H1 (cell line): ENCODE measurements around the gene MLNR. TPM values are rescaled to one million over a fixed set of nuclear protein-coding genes. Genes with fewer than 3 reads are reported as not detected.

Experiments used
- CTCF ChIA-PET: fragments of 300-600 bp; sonication (Branson Sonifier 250); formaldehyde crosslinking; loops from one replicate; lab custom pipeline; 2021; ENCODE audit not compliant: partially characterized antibody; lab: Charles Lee
- POLR2A ChIA-PET: fragments of 300-600 bp; sonication (Branson Sonifier 250); formaldehyde crosslinking; loops from one replicate; lab custom pipeline; 2021; ENCODE audit warnings: inconsistent platforms; ENCODE audit not compliant: partially characterized antibody; lab: Charles Lee
- DNase-seq, 2 experiments: peaks; one replicate each; pipeline versions ENCODE4 v3.0.0 to v3.0.0-alpha.2; 2010 to 2022; ENCODE audit warnings: low spot score in 2 of 2, low read depth in 1 of 2, mixed read lengths in 1 of 2
- FAIRE-seq: peaks from 2 replicates; lab custom pipeline; 2011; peaks lifted over from hg19 to GRCh38; lab: Jason Lieb, UNC
- H2AFZ ChIP-seq: 2 replicates; pipeline ENCODE4 v1.8.1; 2012; ENCODE audit warnings: low read length, inconsistent platforms
- H2AK5ac ChIP-seq: 2 replicates; pipeline ENCODE4 v1.6.1; 2013; ENCODE audit warnings: low read depth, low read length
- H2BK120ac ChIP-seq: replicated peaks from 2 replicates; pipeline ENCODE3; 2013; ENCODE audit warnings: low read depth, low read length, inconsistent platforms
- H2BK12ac ChIP-seq: 2 replicates; pipeline ENCODE4 v1.6.1; 2013; ENCODE audit warnings: low read depth, low read length
- H2BK15ac ChIP-seq: 2 replicates; pipeline ENCODE4 v1.6.1; 2013; ENCODE audit warnings: low read length
- H2BK20ac ChIP-seq: 2 replicates; pipeline ENCODE4 v1.6.1; 2013; ENCODE audit warnings: low read length
- H2BK5ac ChIP-seq: 2 replicates; pipeline ENCODE4 v1.6.1; 2013; ENCODE audit warnings: low read depth, low read length
- H3K14ac ChIP-seq: 2 replicates; pipeline ENCODE4 v1.6.1; 2013; ENCODE audit warnings: inconsistent platforms; ENCODE audit not compliant: insufficient read length
- H3K18ac ChIP-seq: 2 replicates; pipeline ENCODE4 v1.6.1; 2013; ENCODE audit warnings: low read length; ENCODE audit errors: extremely low read depth
- H3K23ac ChIP-seq: 2 replicates; pipeline ENCODE4 v1.6.1; 2013; ENCODE audit warnings: inconsistent platforms; ENCODE audit not compliant: insufficient read length
- H3K23me2 ChIP-seq: 2 replicates; pipeline ENCODE4 v1.6.1; 2013; ENCODE audit warnings: low read depth, low read length
- H3K27ac ChIP-seq: 2 replicates; pipeline ENCODE4 v1.6.1; 2011; ENCODE audit warnings: low read depth, low read length, inconsistent platforms
- H3K27me3 ChIP-seq, 4 experiments: replicated peaks in 1 of 4; 1 replicate in 1 of 4; 2 replicates in 3 of 4; pipeline versions ENCODE4 v1.6.1 to v1.8.1; 2011 to 2013; ENCODE audit warnings: low read length in 3 of 4, mild to moderate bottlenecking in 3 of 4, inconsistent platforms in 2 of 4, mixed read lengths in 2 of 4, moderate library complexity in 1 of 4; ENCODE audit not compliant: control insufficient read depth in 3 of 4, insufficient read depth in 3 of 4; ENCODE audit errors: extremely low read depth in 1 of 4
- H3K36me3 ChIP-seq, 4 experiments: 2 replicates each; pipeline versions ENCODE4 v1.6.1 to v1.8.1; 2011 to 2013; ENCODE audit warnings: mild to moderate bottlenecking in 4 of 4, low read length in 3 of 4, moderate library complexity in 2 of 4, control low read depth in 1 of 4, inconsistent platforms in 1 of 4; ENCODE audit not compliant: insufficient read depth in 4 of 4, control insufficient read depth in 2 of 4
- H3K4ac ChIP-seq: replicated peaks from 2 replicates; pipeline ENCODE3; 2013; ENCODE audit warnings: low read length, low read depth, mixed read lengths, inconsistent platforms; ENCODE audit not compliant: insufficient read length
- H3K4me1 ChIP-seq, 4 experiments: replicated peaks in 1 of 4; 1 replicate in 1 of 4; 2 replicates in 3 of 4; pipeline versions ENCODE4 v1.6.1 to v1.8.1; 2011 to 2013; ENCODE audit warnings: low read length in 3 of 4, inconsistent platforms in 2 of 4, mixed read lengths in 1 of 4; ENCODE audit not compliant: insufficient read depth in 4 of 4, control insufficient read depth in 3 of 4
- H3K4me2 ChIP-seq, 2 experiments: 2 replicates each; pipeline versions ENCODE4 v1.6.1 to v1.8.1; 2011 to 2013; ENCODE audit warnings: low read depth in 2 of 2, low read length in 2 of 2, control low read depth in 1 of 2, inconsistent platforms in 1 of 2, mild to moderate bottlenecking in 1 of 2; ENCODE audit not compliant: insufficient read depth in 1 of 2
- H3K4me3 ChIP-seq, 4 experiments: fragments of 200-600, 300-600 bp in 1 of 4; sonication (generic), shearing (Covaris generic), sonication (Bioruptor Twin) in 1 of 4; 2 replicates each; pipeline versions ENCODE4 v1.5.1 to v1.8.1; 2011 to 2016; ENCODE audit warnings: low read length in 4 of 4, low read depth in 3 of 4, control low read depth in 2 of 4, inconsistent platforms in 2 of 4, mild to moderate bottlenecking in 2 of 4, mixed read lengths in 1 of 4, moderate library complexity in 1 of 4; ENCODE audit not compliant: insufficient read depth in 2 of 4; ENCODE audit errors: extremely low read depth in 1 of 4
- H3K56ac ChIP-seq: replicated peaks from 2 replicates; pipeline ENCODE3; 2013; ENCODE audit warnings: low read depth, mild to moderate bottlenecking, mixed read lengths, low read length, inconsistent platforms; ENCODE audit not compliant: insufficient read length
- H3K79me1 ChIP-seq: 2 replicates; pipeline ENCODE4 v1.6.1; 2013; ENCODE audit warnings: low read depth, low read length, control low read depth
- H3K79me2 ChIP-seq, 2 experiments: 2 replicates each; pipeline versions ENCODE4 v1.6.1 to v1.8.1; 2012 to 2013; ENCODE audit warnings: low read length in 2 of 2, mild to moderate bottlenecking in 2 of 2, inconsistent platforms in 1 of 2; ENCODE audit not compliant: insufficient read depth in 2 of 2, control insufficient read depth in 1 of 2
- H3K9ac ChIP-seq, 4 experiments: replicated peaks in 1 of 4; 1 replicate in 1 of 4; 2 replicates in 3 of 4; pipeline versions ENCODE4 v1.6.1 to v1.8.1; 2011 to 2013; ENCODE audit warnings: low read depth in 3 of 4, low read length in 3 of 4, control low read depth in 2 of 4, mild to moderate bottlenecking in 2 of 4, moderate library complexity in 2 of 4, inconsistent platforms in 1 of 4; ENCODE audit errors: extremely low read depth in 1 of 4
- H3K9me3 ChIP-seq, 2 experiments: 2 replicates each; pipeline versions ENCODE4 v1.6.1 to v1.8.1; 2012 to 2013; ENCODE audit warnings: mild to moderate bottlenecking in 2 of 2, moderate library complexity in 2 of 2, control low read depth in 1 of 2, inconsistent platforms in 1 of 2, low read depth in 1 of 2, low read length in 1 of 2, mixed read lengths in 1 of 2; ENCODE audit not compliant: insufficient read depth in 2 of 2
- H4K20me1 ChIP-seq, 2 experiments: replicated peaks in 1 of 2; 2 replicates each; pipeline versions ENCODE3 to v1.8.1; 2011 to 2013; ENCODE audit warnings: inconsistent platforms in 2 of 2, low read length in 2 of 2, mild to moderate bottlenecking in 1 of 2; ENCODE audit not compliant: insufficient read depth in 2 of 2, control insufficient read depth in 1 of 2
- H4K5ac ChIP-seq: 2 replicates; pipeline ENCODE4 v1.6.1; 2013; ENCODE audit warnings: low read length, low read depth, mixed read lengths, inconsistent platforms; ENCODE audit not compliant: insufficient read length
- H4K8ac ChIP-seq: 2 replicates; pipeline ENCODE4 v1.8.0; 2013; ENCODE audit warnings: mild to moderate bottlenecking, moderate library complexity, low read length, inconsistent platforms; ENCODE audit not compliant: insufficient read depth; ENCODE audit errors: extremely low read depth
- H4K91ac ChIP-seq: replicated peaks from 2 replicates; pipeline ENCODE3; 2013; ENCODE audit warnings: low read length, mixed read lengths, inconsistent platforms; ENCODE audit not compliant: insufficient read length
- CHD1 ChIP-seq: IDR thresholded peaks from 2 replicates; pipeline ENCODE4 v1.6.1; 2012; ENCODE audit warnings: low read depth, low read length, improper control_type of control experiment
- CREB1 ChIP-seq: IDR thresholded peaks from 2 replicates; pipeline ENCODE4 v1.6.1; 2012; ENCODE audit warnings: inconsistent platforms
- MAFK ChIP-seq: IDR thresholded peaks from 2 replicates; pipeline ENCODE4 v1.6.1; 2012; ENCODE audit warnings: low read depth, mild to moderate bottlenecking, improper control_type of control experiment, low read length
- MAX ChIP-seq: IDR thresholded peaks from 2 replicates; pipeline ENCODE4 v1.6.1; 2012; ENCODE audit warnings: inconsistent platforms
- WGBS, 2 experiments: shearing (Covaris generic) in 1 of 2; methylation state at CpG; one replicate each; pipeline versions ENCODE4 v1.1.6 to v1.1.7; 2013 to 2015; ENCODE audit warnings: low lambda C conversion rate in 2 of 2, mixed read lengths in 2 of 2, inconsistent platforms in 1 of 2, low coverage in 1 of 2, missing lambda C conversion rate in 1 of 2; ENCODE audit not compliant: insufficient replicate concordance in 2 of 2, insufficient coverage in 1 of 2, insufficient read length in 1 of 2; ENCODE audit errors: extremely low coverage in 1 of 2, missing lambda C conversion rate in 1 of 2; 5-methylcytosine and 5-hydroxymethylcytosine counted together
- polyA plus RNA-seq, 7 experiments: library from polyadenylated mRNA; depleted of rRNA in 3 of 7; stranded (reverse) in 5 of 7; unstranded in 2 of 7; fragments of >200 nt in 5 of 7; fragments of 200-250 nt in 2 of 7; gene quantifications; 1 replicate in 5 of 7; 2 replicates in 1 of 7; 4 replicates in 1 of 7; pipeline versions ENCODE4 v1.2.1 to v1.2.3, GENCODE V29; 2011 to 2013; ENCODE audit warnings: missing spikeins in 2 of 7, mixed read lengths in 2 of 7
- total RNA-seq: library from RNA; stranded (reverse); fragmentation: NEBNext Ultra II Directional; extraction: Animal tissue kit (Norgen Biotek cat#: 25700); gene quantifications from 2 replicates; pipeline ENCODE4 v1.2.1, GENCODE V29; 2021

Gene MLNR
- total and polyA plus RNA-seq, 2 of the 8 experiments (the other 6 are each of a cell fraction or from before 2014, with no cell fraction given) = 0.24 to 0.29 TPM

GRCh38 chr13:49206641-49207040 lies 13.5 kb upstream of the MLNR start:
- no peak overlapping the region for H3K56ac ChIP-seq
- H4K91ac ChIP-seq = no peak overlapping the region
- no peak overlapping the region for H3K9ac ChIP-seq
- H3K23me2 ChIP-seq = no peaks in the 10 kb centered on the region; the same call in 1 of the 2 replicates
- TF ChIP-seq MAX = no peak
- TF ChIP-seq CHD1 = no peak
- no peak for TF ChIP-seq CREB1
- TF ChIP-seq MAFK = no peak
- no peaks in the 10 kb centered on the region for H3K9me3 ChIP-seq
- H2BK5ac ChIP-seq = no peak overlapping the region
- H2AFZ ChIP-seq = no peak overlapping the region
- no peak overlapping the region for H3K4ac ChIP-seq
- no peak overlapping the region for H3K27ac ChIP-seq
- DNase-seq = no peak
- no peak overlapping the region for H3K18ac ChIP-seq
- H2AK5ac ChIP-seq = no peak overlapping the region
- 88% methylated on average over 3 of the region's 3 CpGs; no CpG with 5 or more reads in 1 of the 2 experiments for WGBS, 2 experiments
- no peak overlapping the region for H2BK20ac ChIP-seq
- H2BK12ac ChIP-seq = no peak overlapping the region
- ChIA-PET CTCF (interaction anchor here (0.6 to 1.1 kb wide), 2 partner anchors 75 to 96 kb away, joined by 3 read pairs; no protein-coding TSS in a partner anchor), POLR2A (no interaction called here)
- peaks cover 0 to 1% of the 10 kb centered on the region in 2 experiments for H4K20me1 ChIP-seq
- no peaks in the 10 kb centered on the region for H3K4me1 ChIP-seq
- H4K5ac ChIP-seq = no peak overlapping the region
- no peak for FAIRE-seq
- H2BK120ac ChIP-seq = no peak overlapping the region
- no peaks in the 10 kb centered on the region for H3K27me3 ChIP-seq
- H3K14ac ChIP-seq = no peak overlapping the region
- no peaks in the 10 kb centered on the region for H3K79me2 ChIP-seq
- H3K4me3 ChIP-seq = no peak overlapping the region
- H2BK15ac ChIP-seq = no peak overlapping the region
- no peak overlapping the region for H3K23ac ChIP-seq
- H4K8ac ChIP-seq = no peak overlapping the region
- H3K79me1 ChIP-seq = no peaks in the 10 kb centered on the region
- H3K36me3 ChIP-seq = peaks cover 2 to 48% (median 15%) of the 10 kb centered on the region in 4 experiments; a peak in 6 of 8 replicates
- no peak overlapping the region for H3K4me2 ChIP-seq
